SK-N-SH (cell line): ENCODE measurements around the gene KCNV2. TPM values are rescaled to one million over a fixed set of nuclear protein-coding genes. Genes with fewer than 3 reads are reported as not detected.

Experiments
- CTCF ChIA-PET: fragments of 300-600, 350-600 bp; formaldehyde crosslinking; extraction: SDS; loops from one replicate; lab custom pipeline; 2021; lab: Yijun Ruan, JAX
- POLR2A ChIA-PET: fragments of 350-600 bp; sonication (Branson Sonifier 250); formaldehyde crosslinking; extraction: SDS; loops from one replicate; lab custom pipeline; 2020; ENCODE audit warnings: antibody characterized with exemption, inconsistent platforms; lab: Yijun Ruan, JAX
- DNase-seq: peaks from one replicate; pipeline ENCODE4 v3.0.0; 2012
- H2AFZ ChIP-seq: fragments of 200-600 bp; sonication (generic); 2 replicates; pipeline ENCODE4 v1.8.1; 2016; ENCODE audit warnings: antibody characterized with exemption, mild to moderate bottlenecking, low read depth
- H3F3A ChIP-seq: fragments of 200-600 bp; sonication (generic); replicated peaks from 2 replicates; pipeline ENCODE3; 2016; ENCODE audit warnings: antibody characterized with exemption, mild to moderate bottlenecking; ENCODE audit not compliant: insufficient read depth
- H3K27ac ChIP-seq, 2 experiments: fragments of 200-500 bp in 1 of 2; fragments of 200-600 bp in 1 of 2; sonication (Bioruptor generic) in 1 of 2; sonication (generic), shearing (Covaris generic) in 1 of 2; 2 replicates each; pipeline versions ENCODE4 v1.5.1 to v1.6.1; 2014 to 2016; ENCODE audit warnings: low read depth in 2 of 2, inconsistent platforms in 1 of 2, low read length in 1 of 2, mild to moderate bottlenecking in 1 of 2, mixed read lengths in 1 of 2
- H3K27me3 ChIP-seq: fragments of 200-600 bp; sonication (generic), shearing (Covaris generic); 2 replicates; pipeline ENCODE4 v1.6.1; 2016; ENCODE audit warnings: mixed run types; ENCODE audit not compliant: insufficient read depth
- H3K36me3 ChIP-seq, 2 experiments: fragments of 200-500 bp in 1 of 2; fragments of 200-600 bp in 1 of 2; sonication (Bioruptor generic) in 1 of 2; sonication (generic) in 1 of 2; replicated peaks in 1 of 2; 2 replicates each; pipeline versions ENCODE3 to v1.5.1; 2014 to 2016; ENCODE audit warnings: low read length in 1 of 2, mild to moderate bottlenecking in 1 of 2; ENCODE audit not compliant: insufficient read depth in 2 of 2, control insufficient read depth in 1 of 2
- H3K4me1 ChIP-seq, 2 experiments: fragments of 200-500 bp in 1 of 2; fragments of 200-600 bp in 1 of 2; sonication (Bioruptor generic) in 1 of 2; sonication (generic), shearing (Covaris generic) in 1 of 2; 2 replicates each; pipeline versions ENCODE4 v1.5.1 to v1.6.1; 2014 to 2016; ENCODE audit warnings: low read depth in 1 of 2, low read length in 1 of 2, mixed run types in 1 of 2; ENCODE audit not compliant: insufficient read depth in 2 of 2, control insufficient read depth in 1 of 2
- H3K4me2 ChIP-seq: fragments of 200-600 bp; sonication (generic), shearing (Covaris generic); 2 replicates; pipeline ENCODE4 v1.6.1; 2017; ENCODE audit warnings: mixed run types
- H3K4me3 ChIP-seq, 2 experiments: fragments of 200-500 bp in 1 of 2; fragments of 200-600 bp in 1 of 2; sonication (Bioruptor generic) in 1 of 2; sonication (generic), shearing (Covaris generic) in 1 of 2; 2 replicates each; pipeline versions ENCODE4 v1.5.1 to v1.8.1; 2014 to 2016; ENCODE audit warnings: low read depth in 2 of 2, inconsistent platforms in 1 of 2, low read length in 1 of 2, mild to moderate bottlenecking in 1 of 2, mixed read lengths in 1 of 2, moderate library complexity in 1 of 2
- H3K79me2 ChIP-seq: fragments of 200-600 bp; sonication (generic); 2 replicates; pipeline ENCODE4 v1.8.1; 2017; ENCODE audit warnings: mild to moderate bottlenecking; ENCODE audit not compliant: insufficient read depth
- H3K9ac ChIP-seq: fragments of 200-600 bp; sonication (generic); 2 replicates; pipeline ENCODE4 v1.6.1; 2017; ENCODE audit warnings: mixed run types
- H3K9me2 ChIP-seq: fragments of 200-600 bp; sonication (generic); 2 replicates; pipeline ENCODE4 v1.6.1; 2017; ENCODE audit warnings: mixed run types
- H3K9me3 ChIP-seq: fragments of 200-600 bp; sonication (generic); 2 replicates; pipeline ENCODE4 v1.6.1; 2017; ENCODE audit warnings: mixed run types, mild to moderate bottlenecking, moderate library complexity
- H4K20me1 ChIP-seq: fragments of 200-600 bp; sonication (generic); 2 replicates; pipeline ENCODE4 v1.6.1; 2017; ENCODE audit warnings: mild to moderate bottlenecking, mixed run types; ENCODE audit not compliant: insufficient read depth
- ELF1 ChIP-seq: IDR thresholded peaks from 2 replicates; pipeline ENCODE4 v1.4.0; 2012
- EP300 ChIP-seq, 2 experiments: IDR thresholded peaks; 2 replicates each; pipeline versions ENCODE4 v1.4.0 to v1.6.1; 2012; ENCODE audit warnings: borderline replicate concordance in 1 of 2, low read depth in 1 of 2, low read length in 1 of 2
- FOSL2 ChIP-seq: IDR thresholded peaks from 2 replicates; pipeline ENCODE4 v1.4.0; 2012; ENCODE audit warnings: low read depth, mild to moderate bottlenecking, moderate library complexity, borderline replicate concordance
- FOXJ3 ChIP-seq: sonication (generic); formaldehyde crosslinking; IDR thresholded peaks from 2 replicates; pipeline ENCODE4 v1.5.1; 2020; ENCODE audit warnings: mild to moderate bottlenecking, missing genetic modification reagents
- FOXM1 ChIP-seq: IDR thresholded peaks from 2 replicates; pipeline ENCODE4 v1.4.0; 2012; ENCODE audit warnings: low read depth, mild to moderate bottlenecking
- GABPA ChIP-seq: IDR thresholded peaks from 2 replicates; pipeline ENCODE4 v1.4.0; 2012; ENCODE audit warnings: low read depth, mild to moderate bottlenecking
- GATA2 ChIP-seq: sonication (generic); formaldehyde crosslinking; IDR thresholded peaks from 2 replicates; pipeline ENCODE4 v1.5.0; 2020; ENCODE audit warnings: mild to moderate bottlenecking, missing genetic modification reagents
- JUND ChIP-seq: IDR thresholded peaks from 2 replicates; pipeline ENCODE4 v1.4.0; 2012
- MAX ChIP-seq: IDR thresholded peaks from 2 replicates; pipeline ENCODE4 v1.4.0; 2012; ENCODE audit warnings: low read depth
- MXI1 ChIP-seq: IDR thresholded peaks from 2 replicates; pipeline ENCODE4 v1.6.1; 2012; ENCODE audit warnings: mild to moderate bottlenecking, low read depth, low read length, improper control_type of control experiment
- NRF1 ChIP-seq: IDR thresholded peaks from 2 replicates; pipeline ENCODE4 v1.6.1; 2012; ENCODE audit warnings: low read depth, mild to moderate bottlenecking, low read length
- POLR2AphosphoS5 ChIP-seq: IDR thresholded peaks from 2 replicates; pipeline ENCODE4 v1.6.1; 2012; ENCODE audit warnings: low read depth, low read length
- RXRA ChIP-seq: IDR thresholded peaks from 2 replicates; pipeline ENCODE4 v1.4.0; 2012; ENCODE audit warnings: low read depth, mild to moderate bottlenecking, borderline replicate concordance
- SIN3A ChIP-seq: IDR thresholded peaks from 2 replicates; pipeline ENCODE4 v1.6.1; 2012; ENCODE audit warnings: low read depth, mild to moderate bottlenecking, low read length, moderate library complexity, borderline replicate concordance
- TEAD4 ChIP-seq: IDR thresholded peaks from 2 replicates; pipeline ENCODE4 v1.4.0; 2012; ENCODE audit warnings: mild to moderate bottlenecking, borderline replicate concordance; ENCODE audit not compliant: insufficient read depth
- USF1 ChIP-seq: IDR thresholded peaks from 2 replicates; pipeline ENCODE4 v1.4.0; 2012; ENCODE audit warnings: low read depth, borderline replicate concordance
- WGBS: methylation state at CpG from one replicate; pipeline ENCODE4 v1.1.6; 2017; ENCODE audit warnings: low lambda C conversion rate; 5-methylcytosine and 5-hydroxymethylcytosine counted together
- polyA plus RNA-seq, 3 experiments: library from polyadenylated mRNA; depleted of rRNA; stranded (reverse); fragments of >200 nt; gene quantifications; 2 replicates each; pipeline ENCODE4 v1.2.3, GENCODE V29; 2012
- TF ChIP-seq, protein P1 (sequence below): fragments of 150-350 bp; IDR thresholded peaks from 2 replicates; pipeline ENCODE4 v1.6.1; 2016; ENCODE audit warnings: mild to moderate bottlenecking, low read depth, low read length

The KCNV2 gene
- polyA plus RNA-seq, 1 of the 3 experiments (the other 2 are of a cell fraction) = not detected

GRCh38 chr9:2729003-2729402 lies 11.7 kb downstream of the KCNV2 start:
- no peaks in the 10 kb centered on the region for H3F3A ChIP-seq
- ChIA-PET POLR2A (interaction anchor here (1.5 kb wide), 1 partner anchor 106 kb away, joined by 3 read pairs; no protein-coding TSS in a partner anchor), CTCF (interaction anchor here (0.7 to 3.8 kb wide), 25 partner anchors 8 to 606 kb away, joined by 3 to 31 read pairs (median 5); partner anchors contain the start of gene KCNV2)
- TF ChIP-seq FOSL2 (no peak), POLR2AphosphoS5 (no peak), RXRA (no peak), FOXJ3 (CRISPR knock-in tag) (no peak), USF1 (no peak), NRF1 (no peak), MXI1 (no peak), JUND (no peak), EP300 (IDR thresholded peaks at IDR 0.05; ENCODE audit: borderline replicate concordance in 1 of 2, low read depth in 1 of 2, low read length in 1 of 2) (no peak), TEAD4 (no peak), MAX (no peak), GATA2 (no peak), GABPA (no peak), ELF1 (no peak)
- WGBS = 89% methylated on average over 5 of the region's 5 CpGs
- no peak overlapping the region for H3K4me2 ChIP-seq
- H3K36me3 ChIP-seq = no peaks in the 10 kb centered on the region
- H3K9me2 ChIP-seq = no peaks in the 10 kb centered on the region
- no peak overlapping the region for H3K9ac ChIP-seq
- H3K9me3 ChIP-seq = no peaks in the 10 kb centered on the region
- H3K27ac ChIP-seq = no peak overlapping the region
- no peak for DNase-seq
- no peaks in the 10 kb centered on the region for H3K79me2 ChIP-seq
- no peaks in the 10 kb centered on the region for H3K27me3 ChIP-seq
- no peak overlapping the region for H2AFZ ChIP-seq
- peaks cover 7% of the 10 kb centered on the region in 2 experiments; a peak in 1 of 4 replicates for H3K4me1 ChIP-seq
- no peak overlapping the region for H3K4me3 ChIP-seq
- no peaks in the 10 kb centered on the region for H4K20me1 ChIP-seq

GRCh38 chr9:2729721-2730120 lies 12.4 kb downstream of the KCNV2 start:
- H3K4me3 ChIP-seq = no peak overlapping the region
- no peak overlapping the region for H3K4me2 ChIP-seq
- POLR2A ChIA-PET = no interaction called here
- WGBS = 86% methylated on average over 3 of the region's 3 CpGs
- no peaks in the 10 kb centered on the region for H3K9me2 ChIP-seq
- TF ChIP-seq FOXM1 = no peak
- no peak for TF ChIP-seq EP300 (IDR thresholded peaks at IDR 0.05; ENCODE audit: borderline replicate concordance in 1 of 2, low read depth in 1 of 2, low read length in 1 of 2)
- TF ChIP-seq, protein P1, sequence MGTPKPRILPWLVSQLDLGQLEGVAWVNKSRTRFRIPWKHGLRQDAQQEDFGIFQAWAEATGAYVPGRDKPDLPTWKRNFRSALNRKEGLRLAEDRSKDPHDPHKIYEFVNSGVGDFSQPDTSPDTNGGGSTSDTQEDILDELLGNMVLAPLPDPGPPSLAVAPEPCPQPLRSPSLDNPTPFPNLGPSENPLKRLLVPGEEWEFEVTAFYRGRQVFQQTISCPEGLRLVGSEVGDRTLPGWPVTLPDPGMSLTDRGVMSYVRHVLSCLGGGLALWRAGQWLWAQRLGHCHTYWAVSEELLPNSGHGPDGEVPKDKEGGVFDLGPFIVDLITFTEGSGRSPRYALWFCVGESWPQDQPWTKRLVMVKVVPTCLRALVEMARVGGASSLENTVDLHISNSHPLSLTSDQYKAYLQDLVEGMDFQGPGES = no peak
- TF ChIP-seq SIN3A = no peak
- H3F3A ChIP-seq = no peaks in the 10 kb centered on the region
- no peak overlapping the region for H2AFZ ChIP-seq
- DNase-seq = no peak
- no peaks in the 10 kb centered on the region for H4K20me1 ChIP-seq
- no peaks in the 10 kb centered on the region for H3K27me3 ChIP-seq
- CTCF ChIA-PET = interaction anchor here (0.5 to 3.8 kb wide), 4 partner anchors 11 to 597 kb away, joined by 3 to 31 read pairs (median 16); no protein-coding TSS in a partner anchor
- no peaks in the 10 kb centered on the region for H3K79me2 ChIP-seq
- no peak overlapping the region for H3K27ac ChIP-seq
- H3K4me1 ChIP-seq = peaks cover 7% of the 10 kb centered on the region in 2 experiments; a peak in 1 of 4 replicates
- H3K36me3 ChIP-seq = no peaks in the 10 kb centered on the region
- H3K9ac ChIP-seq = no peak overlapping the region
- no peaks in the 10 kb centered on the region for H3K9me3 ChIP-seq
